ENCODE measurements around the gene ZNF841. TPM values are rescaled to one million over a fixed set of nuclear protein-coding genes. Genes with fewer than 3 reads are reported as not detected.

The ZNF841 gene
- total and polyA plus RNA-seq, 9 of the 15 experiments (the other 6 are each of a cell fraction or from before 2014, with no cell fraction given) = 3.1 to 17.1 (median 11.0) TPM

DNA sequence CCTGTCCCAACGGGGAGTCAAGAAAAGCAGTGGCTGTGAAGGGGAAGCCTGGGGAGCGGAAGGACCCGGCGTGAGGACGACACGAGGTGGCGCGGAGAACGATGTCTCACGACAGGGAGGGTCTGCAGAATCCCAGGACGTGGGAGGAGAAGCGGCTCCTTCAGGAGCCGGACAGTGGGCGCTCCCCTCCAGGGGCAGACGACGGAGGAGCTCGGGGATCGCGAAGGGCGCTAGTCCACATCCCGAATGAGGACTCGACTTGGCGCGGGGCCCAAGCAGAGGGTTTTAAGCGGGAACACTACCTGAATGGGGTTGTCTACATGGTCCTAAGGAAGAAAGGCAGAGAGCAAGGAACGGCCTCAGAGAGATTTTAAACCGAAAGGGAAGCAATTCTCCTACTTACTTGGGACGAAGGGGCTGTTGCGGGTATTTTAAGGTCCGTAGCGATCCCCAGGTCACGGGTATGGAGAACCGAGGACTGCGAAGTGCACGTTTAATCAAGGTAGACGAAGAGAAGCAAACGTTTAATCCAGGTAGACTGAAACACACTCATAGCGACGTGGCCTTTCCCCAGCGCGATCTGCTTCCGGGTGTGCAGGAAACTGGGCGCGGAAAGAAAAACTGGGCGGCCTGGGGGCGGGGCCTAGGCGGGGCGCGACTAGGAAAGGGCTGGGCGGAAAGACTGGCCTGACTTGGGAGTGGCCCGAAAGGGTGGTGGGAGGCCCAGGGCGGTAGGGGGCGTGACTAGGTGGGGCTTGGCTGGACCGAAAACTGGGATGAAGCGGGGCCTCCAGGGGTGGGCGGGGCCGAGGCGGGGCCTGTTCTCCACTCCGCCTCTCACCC, at the start of gene ZNF841 (continued):
- TF ChIP-seq, protein P1, sequence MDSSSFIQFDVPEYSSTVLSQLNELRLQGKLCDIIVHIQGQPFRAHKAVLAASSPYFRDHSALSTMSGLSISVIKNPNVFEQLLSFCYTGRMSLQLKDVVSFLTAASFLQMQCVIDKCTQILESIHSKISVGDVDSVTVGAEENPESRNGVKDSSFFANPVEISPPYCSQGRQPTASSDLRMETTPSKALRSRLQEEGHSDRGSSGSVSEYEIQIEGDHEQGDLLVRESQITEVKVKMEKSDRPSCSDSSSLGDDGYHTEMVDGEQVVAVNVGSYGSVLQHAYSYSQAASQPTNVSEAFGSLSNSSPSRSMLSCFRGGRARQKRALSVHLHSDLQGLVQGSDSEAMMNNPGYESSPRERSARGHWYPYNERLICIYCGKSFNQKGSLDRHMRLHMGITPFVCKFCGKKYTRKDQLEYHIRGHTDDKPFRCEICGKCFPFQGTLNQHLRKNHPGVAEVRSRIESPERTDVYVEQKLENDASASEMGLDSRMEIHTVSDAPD (CRISPR knock-in tag; IDR thresholded peaks at IDR 0.05) = no peak
- TF ChIP-seq DDX20 (tag; IDR thresholded peaks at IDR 0.05; ENCODE audit: low read depth) = no peak
- peak; percentile 17; the same call in 1 of the 2 replicates for TF ChIP-seq ETV1 (tag; conservative IDR thresholded peaks at IDR 0.05; ENCODE audit: low read depth)
- no peak for TF ChIP-seq ZBTB17 (CRISPR knock-in tag; IDR thresholded peaks at IDR 0.05)
- no peak for TF ChIP-seq RBM34 (IDR thresholded peaks at IDR 0.05; ENCODE audit: borderline replicate concordance, insufficient read depth, low read length)
- TF ChIP-seq, protein P2, sequence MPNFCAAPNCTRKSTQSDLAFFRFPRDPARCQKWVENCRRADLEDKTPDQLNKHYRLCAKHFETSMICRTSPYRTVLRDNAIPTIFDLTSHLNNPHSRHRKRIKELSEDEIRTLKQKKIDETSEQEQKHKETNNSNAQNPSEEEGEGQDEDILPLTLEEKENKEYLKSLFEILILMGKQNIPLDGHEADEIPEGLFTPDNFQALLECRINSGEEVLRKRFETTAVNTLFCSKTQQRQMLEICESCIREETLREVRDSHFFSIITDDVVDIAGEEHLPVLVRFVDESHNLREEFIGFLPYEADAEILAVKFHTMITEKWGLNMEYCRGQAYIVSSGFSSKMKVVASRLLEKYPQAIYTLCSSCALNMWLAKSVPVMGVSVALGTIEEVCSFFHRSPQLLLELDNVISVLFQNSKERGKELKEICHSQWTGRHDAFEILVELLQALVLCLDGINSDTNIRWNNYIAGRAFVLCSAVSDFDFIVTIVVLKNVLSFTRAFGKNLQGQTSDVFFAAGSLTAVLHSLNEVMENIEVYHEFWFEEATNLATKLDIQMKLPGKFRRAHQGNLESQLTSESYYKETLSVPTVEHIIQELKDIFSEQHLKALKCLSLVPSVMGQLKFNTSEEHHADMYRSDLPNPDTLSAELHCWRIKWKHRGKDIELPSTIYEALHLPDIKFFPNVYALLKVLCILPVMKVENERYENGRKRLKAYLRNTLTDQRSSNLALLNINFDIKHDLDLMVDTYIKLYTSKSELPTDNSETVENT (CRISPR knock-in tag; IDR thresholded peaks at IDR 0.05) = no peak
- TF ChIP-seq PPARD (CRISPR knock-in tag; IDR thresholded peaks at IDR 0.05) = no peak
- no peak for TF ChIP-seq NCOA4 (IDR thresholded peaks at IDR 0.05; ENCODE audit: partially characterized antibody)
- TF ChIP-seq, protein P3, sequence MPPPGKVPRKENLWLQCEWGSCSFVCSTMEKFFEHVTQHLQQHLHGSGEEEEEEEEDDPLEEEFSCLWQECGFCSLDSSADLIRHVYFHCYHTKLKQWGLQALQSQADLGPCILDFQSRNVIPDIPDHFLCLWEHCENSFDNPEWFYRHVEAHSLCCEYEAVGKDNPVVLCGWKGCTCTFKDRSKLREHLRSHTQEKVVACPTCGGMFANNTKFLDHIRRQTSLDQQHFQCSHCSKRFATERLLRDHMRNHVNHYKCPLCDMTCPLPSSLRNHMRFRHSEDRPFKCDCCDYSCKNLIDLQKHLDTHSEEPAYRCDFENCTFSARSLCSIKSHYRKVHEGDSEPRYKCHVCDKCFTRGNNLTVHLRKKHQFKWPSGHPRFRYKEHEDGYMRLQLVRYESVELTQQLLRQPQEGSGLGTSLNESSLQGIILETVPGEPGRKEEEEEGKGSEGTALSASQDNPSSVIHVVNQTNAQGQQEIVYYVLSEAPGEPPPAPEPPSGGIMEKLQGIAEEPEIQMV (tag; conservative IDR thresholded peaks at IDR 0.05; ENCODE audit: low read depth) = no peak
- TF ChIP-seq PHF20 (IDR thresholded peaks at IDR 0.05; ENCODE audit: partially characterized antibody) = peak; percentile 49
- no peak for TF ChIP-seq HEY1 (CRISPR knock-in tag; IDR thresholded peaks at IDR 0.05; ENCODE audit: borderline replicate concordance)
- TF ChIP-seq IFI16 (CRISPR knock-in tag; IDR thresholded peaks at IDR 0.05) = no peak
- TF ChIP-seq RBM39 (optimal IDR thresholded peaks at IDR 0.05; ENCODE audit: low read depth, low read length) = no peak
- peak; percentile 49; the same call in 1 of the 2 replicates for TF ChIP-seq CREM (IDR thresholded peaks at IDR 0.05; ENCODE audit: low read depth)
- TF ChIP-seq NCOA2 (IDR thresholded peaks at IDR 0.05; ENCODE audit: partially characterized antibody in 2 of 2) = no peak
- no peak for TF ChIP-seq ZNF586 (CRISPR knock-in tag; conservative IDR thresholded peaks at IDR 0.05)
- TF ChIP-seq NFIC (IDR thresholded peaks at IDR 0.05) = peak; percentile 72
- TF ChIP-seq RBM17 (IDR thresholded peaks at IDR 0.05; ENCODE audit: borderline replicate concordance, low read depth, low read length) = no peak
- TF ChIP-seq KLF10 (CRISPR knock-in tag; IDR thresholded peaks at IDR 0.05) = no peak
- no peak for TF ChIP-seq RHOXF2B (CRISPR knock-in tag; conservative IDR thresholded peaks at IDR 0.05)
- TF ChIP-seq IRF2 (CRISPR knock-in tag; IDR thresholded peaks at IDR 0.05) = no peak
- TF ChIP-seq, protein P4, sequence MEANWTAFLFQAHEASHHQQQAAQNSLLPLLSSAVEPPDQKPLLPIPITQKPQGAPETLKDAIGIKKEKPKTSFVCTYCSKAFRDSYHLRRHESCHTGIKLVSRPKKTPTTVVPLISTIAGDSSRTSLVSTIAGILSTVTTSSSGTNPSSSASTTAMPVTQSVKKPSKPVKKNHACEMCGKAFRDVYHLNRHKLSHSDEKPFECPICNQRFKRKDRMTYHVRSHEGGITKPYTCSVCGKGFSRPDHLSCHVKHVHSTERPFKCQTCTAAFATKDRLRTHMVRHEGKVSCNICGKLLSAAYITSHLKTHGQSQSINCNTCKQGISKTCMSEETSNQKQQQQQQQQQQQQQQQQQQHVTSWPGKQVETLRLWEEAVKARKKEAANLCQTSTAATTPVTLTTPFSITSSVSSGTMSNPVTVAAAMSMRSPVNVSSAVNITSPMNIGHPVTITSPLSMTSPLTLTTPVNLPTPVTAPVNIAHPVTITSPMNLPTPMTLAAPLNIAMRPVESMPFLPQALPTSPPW (CRISPR knock-in tag; IDR thresholded peaks at IDR 0.05) = peak; percentile 57
